GM10266 (cell line): ENCODE measurements around the gene PIK3R1.

ENCODE experiments used
- DNase-seq: peaks from one replicate; pipeline ENCODE4 v3.0.0; 2012; ENCODE audit errors: extremely low spot score
- TF ChIP-seq, protein P1 (sequence below): IDR thresholded peaks from 2 replicates; pipeline ENCODE4 v1.5.1; 2012; ENCODE audit warnings: mild to moderate bottlenecking, low read depth; ENCODE audit not compliant: control insufficient read depth, insufficient read depth; ENCODE audit errors: missing control alignments

The PIK3R1 gene

DNA sequence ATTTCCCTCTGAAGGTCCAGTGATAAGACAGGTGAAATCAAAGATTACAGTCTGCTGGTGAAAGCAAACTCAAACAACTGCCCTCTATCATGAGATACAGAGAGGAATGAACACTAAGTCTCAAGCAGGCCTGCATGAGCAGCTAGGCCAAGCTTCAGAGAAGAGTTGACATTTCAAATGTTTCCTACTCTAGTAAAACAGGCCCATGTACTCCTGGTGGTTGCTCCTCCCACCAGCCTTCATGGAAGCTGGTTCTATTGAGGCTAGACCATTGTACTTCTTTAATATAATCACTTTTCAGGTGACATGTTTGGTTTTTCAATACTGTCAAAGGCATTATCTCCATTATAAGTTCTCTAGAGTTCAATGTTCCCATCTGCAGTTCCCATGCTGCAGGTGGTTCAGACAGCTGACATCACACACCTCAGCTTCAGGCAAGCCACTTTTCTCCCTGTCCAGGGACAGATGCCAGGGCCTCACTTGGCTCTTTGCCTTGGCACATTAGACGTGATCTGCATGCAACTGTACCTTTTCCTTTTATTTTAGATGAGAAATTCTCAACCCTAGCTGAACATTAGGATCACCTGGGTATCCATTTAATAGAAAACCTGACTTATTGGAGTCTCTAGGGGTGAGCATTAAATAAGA lies 89.8 kb downstream of the PIK3R1 start:
- TF ChIP-seq, protein P1, sequence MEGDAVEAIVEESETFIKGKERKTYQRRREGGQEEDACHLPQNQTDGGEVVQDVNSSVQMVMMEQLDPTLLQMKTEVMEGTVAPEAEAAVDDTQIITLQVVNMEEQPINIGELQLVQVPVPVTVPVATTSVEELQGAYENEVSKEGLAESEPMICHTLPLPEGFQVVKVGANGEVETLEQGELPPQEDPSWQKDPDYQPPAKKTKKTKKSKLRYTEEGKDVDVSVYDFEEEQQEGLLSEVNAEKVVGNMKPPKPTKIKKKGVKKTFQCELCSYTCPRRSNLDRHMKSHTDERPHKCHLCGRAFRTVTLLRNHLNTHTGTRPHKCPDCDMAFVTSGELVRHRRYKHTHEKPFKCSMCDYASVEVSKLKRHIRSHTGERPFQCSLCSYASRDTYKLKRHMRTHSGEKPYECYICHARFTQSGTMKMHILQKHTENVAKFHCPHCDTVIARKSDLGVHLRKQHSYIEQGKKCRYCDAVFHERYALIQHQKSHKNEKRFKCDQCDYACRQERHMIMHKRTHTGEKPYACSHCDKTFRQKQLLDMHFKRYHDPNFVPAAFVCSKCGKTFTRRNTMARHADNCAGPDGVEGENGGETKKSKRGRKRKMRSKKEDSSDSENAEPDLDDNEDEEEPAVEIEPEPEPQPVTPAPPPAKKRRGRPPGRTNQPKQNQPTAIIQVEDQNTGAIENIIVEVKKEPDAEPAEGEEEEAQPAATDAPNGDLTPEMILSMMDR: no peak
- DNase-seq: no peak

DNA sequence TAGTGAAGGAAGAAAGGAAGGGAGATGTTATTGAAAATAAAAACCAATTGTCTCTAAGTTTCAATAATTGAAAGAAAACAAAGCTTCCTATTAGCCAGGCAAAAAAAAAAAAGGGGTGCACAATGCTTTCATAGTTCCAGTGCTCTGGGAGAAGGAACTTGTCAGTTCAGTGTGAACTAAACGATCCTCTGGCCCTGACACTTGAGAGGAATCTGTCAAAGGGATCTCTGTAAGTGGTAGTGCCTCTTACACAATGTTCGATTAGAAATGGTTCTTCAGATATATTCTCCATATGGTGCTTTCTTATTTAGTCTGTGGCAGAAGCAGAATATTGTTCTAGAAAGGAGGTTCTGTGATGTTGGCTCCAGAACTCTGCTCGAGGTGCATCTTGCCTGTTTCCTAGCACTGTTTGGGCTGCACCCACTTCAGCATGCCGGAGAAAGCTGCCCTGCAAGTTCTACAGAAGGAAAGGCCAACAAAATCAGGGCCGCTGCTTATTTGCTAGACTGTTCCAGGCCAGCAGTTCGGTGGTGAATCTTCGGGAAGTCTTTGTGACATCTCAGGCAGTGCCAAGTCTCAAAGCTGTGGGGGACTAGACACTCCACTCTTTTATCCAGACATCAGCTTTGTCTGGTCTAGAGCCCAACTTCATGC lies 90.9 kb downstream of the PIK3R1 start:
- DNase-seq: no peak
- TF ChIP-seq, protein P1: no peak

DNA sequence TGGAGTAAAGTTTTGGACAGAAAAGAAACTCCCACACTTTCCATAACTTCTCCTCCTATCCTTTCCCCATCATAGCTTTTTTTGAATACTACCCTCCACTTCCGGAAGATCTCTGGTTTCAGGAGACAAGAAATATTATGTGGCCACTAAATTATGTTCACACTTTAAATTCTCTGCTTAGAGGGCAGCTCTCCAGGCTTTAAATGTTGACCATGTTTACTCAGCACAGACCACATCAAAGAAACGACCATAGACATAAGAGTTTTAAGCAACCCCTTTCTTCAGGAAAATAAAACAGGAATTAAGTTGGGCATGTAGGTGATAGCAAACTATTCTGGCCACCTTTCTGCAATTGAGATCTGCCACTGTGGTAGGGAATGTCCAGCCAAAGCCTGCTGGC lies 97.8 kb downstream of the PIK3R1 start:
- TF ChIP-seq, protein P1: no peak
- DNase-seq: no peak

DNA sequence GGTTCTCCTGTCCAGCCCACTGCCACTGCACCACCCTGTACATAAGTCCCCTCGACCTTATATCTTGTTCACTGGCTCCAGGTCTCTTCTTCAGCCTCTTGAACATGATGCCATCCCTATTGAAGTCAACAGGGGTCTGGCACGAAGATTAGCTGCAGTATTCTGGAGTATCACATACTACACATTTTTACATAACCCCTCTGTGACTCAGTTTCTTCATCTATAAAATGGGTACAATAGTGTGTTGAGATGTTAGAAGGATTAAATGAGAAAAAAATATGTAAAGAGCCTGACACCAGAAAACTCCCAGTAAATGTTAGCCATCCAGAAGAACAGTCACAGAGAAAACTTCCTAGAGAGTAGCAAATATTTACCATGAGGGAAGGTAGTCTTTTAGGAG lies 98.9 kb downstream of the PIK3R1 start:
- DNase-seq: no peak
- TF ChIP-seq, protein P1: no peak

DNA sequence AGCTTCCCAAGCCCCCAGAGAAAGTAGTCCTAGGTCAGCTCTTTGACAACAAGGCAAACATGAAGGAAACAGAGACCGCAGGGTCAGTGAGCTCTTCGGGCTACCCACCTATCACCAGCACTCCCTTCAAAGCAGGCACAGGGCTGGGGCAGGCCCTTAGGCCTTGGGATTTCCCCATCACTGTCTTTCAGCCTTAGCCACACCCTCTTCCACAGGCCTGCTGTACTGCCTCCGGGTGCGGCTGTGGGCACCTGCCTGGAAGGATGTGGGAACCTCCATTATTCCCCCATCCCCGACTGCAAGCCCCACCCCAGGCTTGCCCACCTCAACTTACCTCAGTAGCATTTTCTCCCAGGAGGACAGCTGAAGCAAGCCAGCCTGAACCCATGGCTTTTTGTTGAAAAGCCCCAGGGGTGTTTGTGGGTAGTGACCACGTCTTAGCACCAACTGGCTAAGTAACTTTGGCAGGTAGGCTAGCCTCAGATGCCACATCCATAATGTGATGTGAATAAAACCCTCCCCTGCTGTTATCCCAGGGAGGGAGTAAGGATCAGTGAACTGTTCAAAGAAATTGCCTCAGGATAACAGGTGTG lies 100.2 kb downstream of the PIK3R1 start:
- TF ChIP-seq, protein P1: no peak
- peak; percentile 83 for DNase-seq

DNA sequence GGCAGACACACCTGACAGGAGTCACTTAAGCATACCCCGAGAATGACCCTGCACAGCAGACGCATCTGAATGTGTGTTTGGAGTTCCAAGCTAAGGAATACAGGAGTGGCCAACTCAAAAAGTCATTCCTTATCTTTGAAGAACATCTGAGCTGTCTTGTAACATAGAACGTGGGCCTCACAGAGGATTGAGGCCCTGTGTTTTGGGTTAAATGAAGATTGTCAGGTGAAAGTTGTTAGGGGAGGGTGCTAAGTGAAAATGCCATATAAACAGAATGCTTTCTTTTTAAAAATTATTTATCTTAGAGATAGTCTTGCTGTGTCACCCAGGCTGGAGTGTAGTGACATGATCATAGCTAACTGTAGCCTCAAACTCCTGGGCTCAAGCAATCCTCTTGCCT lies 100.9 kb downstream of the PIK3R1 start:
- TF ChIP-seq, protein P1: no peak
- DNase-seq: no peak

DNA sequence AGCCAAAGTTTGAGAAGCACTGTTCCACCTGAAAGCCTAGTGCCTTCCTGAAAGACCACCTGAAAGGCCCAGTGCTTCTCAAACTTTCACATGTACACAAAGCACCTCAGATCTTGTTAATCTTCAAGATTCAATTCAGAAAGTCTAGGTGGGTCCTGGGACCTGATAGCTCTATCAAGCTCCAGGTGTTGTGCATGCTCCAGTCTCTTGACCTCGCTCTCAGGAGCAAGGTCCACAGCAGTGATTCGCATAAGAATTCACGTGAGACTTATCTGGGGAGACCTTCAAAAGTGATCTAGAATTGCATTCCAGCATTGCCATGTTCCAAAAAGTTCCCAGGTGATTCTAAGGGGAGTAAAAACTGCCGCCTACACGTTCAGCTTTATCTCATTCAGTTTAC lies 102.1 kb downstream of the PIK3R1 start:
- TF ChIP-seq, protein P1: no peak
- DNase-seq: no peak
